Gastrocnemius medialis (tissue), 4 donors: ENCODE measurements around the gene GRIA3. TPM values are rescaled to one million over a fixed set of nuclear protein-coding genes. Genes with fewer than 3 reads are reported as not detected.

ENCODE experiments used
- ATAC-seq, 2 donors: fragments of 150-250 bp; one replicate each; pipeline ENCODE4 v1.9.1; 2016
- DNase-seq, 2 donors: peaks; one replicate each; pipeline ENCODE4 v3.0.0-alpha.2; 2019
- H3K27ac ChIP-seq, 4 donors: fragments of 200-600 bp; sonication (generic); 1 replicate in 1 of 4; 2 replicates in 3 of 4; pipeline ENCODE4 v1.5.1; 2016 to 2018; ENCODE audit warnings: mild to moderate bottlenecking in 2 of 4, moderate library complexity in 1 of 4
- H3K27me3 ChIP-seq, 3 donors: fragments of 200-600 bp; sonication (generic) in 2 of 3; 1 replicate in 1 of 3; 2 replicates in 2 of 3; pipeline versions ENCODE4 v1.5.1 to v1.6.0; 2016 to 2019; ENCODE audit warnings: mild to moderate bottlenecking in 1 of 3, moderate library complexity in 1 of 3
- H3K36me3 ChIP-seq, 2 donors: fragments of 200-600 bp; sonication (generic) in 1 of 2; one replicate each; pipeline ENCODE4 v1.5.1; 2017 to 2018
- H3K4me1 ChIP-seq, 2 donors: fragments of 200-600 bp; sonication (generic) in 1 of 2; one replicate each; pipeline ENCODE4 v1.5.1; 2016 to 2017; ENCODE audit warnings: mild to moderate bottlenecking in 2 of 2
- H3K4me3 ChIP-seq, 4 donors: fragments of 200-600 bp; sonication (generic) in 3 of 4; 1 replicate in 1 of 4; 2 replicates in 3 of 4; pipeline ENCODE4 v1.5.1; 2016 to 2019; ENCODE audit warnings: mild to moderate bottlenecking in 2 of 4
- H3K9me3 ChIP-seq, 3 donors: fragments of 200-600 bp; sonication (generic) in 2 of 3; 1 replicate in 1 of 3; 2 replicates in 2 of 3; pipeline ENCODE4 v1.5.1; 2016 to 2019
- POLR2A ChIP-seq, 2 donors: fragments of 450-650 bp; IDR thresholded peaks; one replicate each; pipeline ENCODE4 v1.6.1; 2017; ENCODE audit warnings: antibody characterized with exemption in 2 of 2, mild to moderate bottlenecking in 2 of 2, moderate library complexity in 2 of 2
- in situ Hi-C, 4 donors: fragments of 200-750 bp; cut with MboI; loops; one replicate each; pipeline versions ENCODE4 v1.15.0 to v1.8.0; 2017; ENCODE audit warnings: low sequenced_read_pairs in 4 of 4
- intact Hi-C: fragments of 100-400 bp; cut with DNase I; formaldehyde crosslinking; loops from one replicate; pipeline ENCODE4 v1.15.1; 2023; ENCODE audit warnings: low total_unique reads
- total RNA-seq, 4 donors: library from RNA; depleted of rRNA; stranded (reverse); fragments of >200 nt; gene quantifications; one replicate each; pipeline versions ENCODE4 v1.1.0 to v1.2.3, GENCODE V29; 2016
- TF ChIP-seq, protein P1 (sequence below), 5 experiments: fragments of 450-650 bp in 3 of 5; fragments of 200-600 bp in 2 of 5; sonication (generic) in 2 of 5; IDR thresholded peaks in 4 of 5; conservative IDR thresholded peaks in 1 of 5; 1 replicate in 4 of 5; 2 replicates in 1 of 5; pipeline ENCODE4 v1.5.1; 2016 to 2019; ENCODE audit warnings: antibody characterized with exemption in 5 of 5, mild to moderate bottlenecking in 3 of 5, moderate library complexity in 3 of 5

Gene GRIA3
- total RNA-seq, 4 donors from 2014 or later: 0.05 to 0.24 (median 0.09) TPM; not detected in 1

DNA sequence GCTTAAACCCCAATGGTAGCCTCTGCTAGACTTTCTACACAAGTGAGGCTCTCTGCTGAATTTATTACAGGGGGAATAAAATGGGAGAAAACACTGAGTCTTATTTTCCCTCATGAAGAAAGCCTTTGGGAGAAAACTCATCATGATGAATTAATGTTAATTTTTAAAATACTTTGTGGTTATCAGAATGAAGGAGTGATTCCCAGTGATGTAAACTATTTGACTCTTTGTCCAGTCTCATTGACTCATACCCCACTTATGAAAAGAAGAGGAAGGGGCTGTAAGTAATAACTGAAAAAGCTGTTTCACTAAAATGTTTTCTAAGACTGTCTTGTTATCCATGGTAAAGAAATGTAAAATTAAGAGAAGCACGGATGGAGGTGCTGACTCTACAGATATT, 208.8 kb downstream of the GRIA3 start:
- no peaks in the 10 kb centered on the region for H3K27me3 ChIP-seq
- intact Hi-C loops: no loop called here
- H3K4me3 ChIP-seq: no peak overlapping the region
- ATAC-seq (no peak), DNase-seq (no peak)
- H3K27ac ChIP-seq: no peak overlapping the region
- no peaks in the 10 kb centered on the region for H3K9me3 ChIP-seq
- TF ChIP-seq POLR2A (IDR thresholded peaks at IDR 0.05): no peak
- TF ChIP-seq, protein P1, sequence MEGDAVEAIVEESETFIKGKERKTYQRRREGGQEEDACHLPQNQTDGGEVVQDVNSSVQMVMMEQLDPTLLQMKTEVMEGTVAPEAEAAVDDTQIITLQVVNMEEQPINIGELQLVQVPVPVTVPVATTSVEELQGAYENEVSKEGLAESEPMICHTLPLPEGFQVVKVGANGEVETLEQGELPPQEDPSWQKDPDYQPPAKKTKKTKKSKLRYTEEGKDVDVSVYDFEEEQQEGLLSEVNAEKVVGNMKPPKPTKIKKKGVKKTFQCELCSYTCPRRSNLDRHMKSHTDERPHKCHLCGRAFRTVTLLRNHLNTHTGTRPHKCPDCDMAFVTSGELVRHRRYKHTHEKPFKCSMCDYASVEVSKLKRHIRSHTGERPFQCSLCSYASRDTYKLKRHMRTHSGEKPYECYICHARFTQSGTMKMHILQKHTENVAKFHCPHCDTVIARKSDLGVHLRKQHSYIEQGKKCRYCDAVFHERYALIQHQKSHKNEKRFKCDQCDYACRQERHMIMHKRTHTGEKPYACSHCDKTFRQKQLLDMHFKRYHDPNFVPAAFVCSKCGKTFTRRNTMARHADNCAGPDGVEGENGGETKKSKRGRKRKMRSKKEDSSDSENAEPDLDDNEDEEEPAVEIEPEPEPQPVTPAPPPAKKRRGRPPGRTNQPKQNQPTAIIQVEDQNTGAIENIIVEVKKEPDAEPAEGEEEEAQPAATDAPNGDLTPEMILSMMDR (IDR thresholded peaks at IDR 0.05 in 4 of 5, conservative IDR thresholded peaks at IDR 0.05 in 1 of 5): no peak
- in situ Hi-C loops: no loop called here
- H3K4me1 ChIP-seq: no peaks in the 10 kb centered on the region
- no peaks in the 10 kb centered on the region for H3K36me3 ChIP-seq

- no peaks in the 10 kb centered on the region for H3K4me1 ChIP-seq
- TF ChIP-seq POLR2A (IDR thresholded peaks at IDR 0.05): no peak
- TF ChIP-seq, protein P1 (IDR thresholded peaks at IDR 0.05 in 4 of 5, conservative IDR thresholded peaks at IDR 0.05 in 1 of 5): no peak
These were observed 215.6 kb downstream of the GRIA3 start for GRCh38 chrX:123399709-123400108.

GRCh38 chrX:123405231-123405630, 221.2 kb downstream of the GRIA3 start:
- Histone ChIP-seq H3K27me3 (no peaks in the 10 kb centered on the region), H3K4me3 (no peak overlapping the region), H3K9me3 (no peaks in the 10 kb centered on the region), H3K27ac (no peak overlapping the region), H3K4me1 (no peaks in the 10 kb centered on the region), H3K36me3 (no peaks in the 10 kb centered on the region)
- no peak for TF ChIP-seq POLR2A (IDR thresholded peaks at IDR 0.05)
- DNase-seq (no peak), ATAC-seq (no peak)
- in situ Hi-C loops: no loop called here
- intact Hi-C loops: no loop called here

More at GRCh38 chrX:123399709-123400108, 215.6 kb downstream of the GRIA3 start:
- Histone ChIP-seq H3K4me3 (no peak overlapping the region), H3K27ac (no peak overlapping the region), H3K36me3 (no peaks in the 10 kb centered on the region), H3K27me3 (no peaks in the 10 kb centered on the region), H3K9me3 (no peaks in the 10 kb centered on the region)
- no peak for ATAC-seq
- no peak for DNase-seq
- intact Hi-C loops: no loop called here
- in situ Hi-C loops: no loop called here

- H3K4me3 ChIP-seq: no peak overlapping the region
- DNase-seq (no peak), ATAC-seq (peak; percentile 80 to 86)
- H3K27me3 ChIP-seq: no peaks in the 10 kb centered on the region
- H3K9me3 ChIP-seq: no peaks in the 10 kb centered on the region
- peak overlapping the region in 2 of 4 donors; percentile 37 to 43 for H3K27ac ChIP-seq
- no peaks in the 10 kb centered on the region for H3K4me1 ChIP-seq
- no peaks in the 10 kb centered on the region for H3K36me3 ChIP-seq
- in situ Hi-C loops: no loop called here
- TF ChIP-seq POLR2A (IDR thresholded peaks at IDR 0.05): no peak
- TF ChIP-seq, protein P1 (IDR thresholded peaks at IDR 0.05 in 4 of 5, conservative IDR thresholded peaks at IDR 0.05 in 1 of 5): no peak
- intact Hi-C loops: no loop called here
These were observed 225.0 kb downstream of the GRIA3 start for GRCh38 chrX:123408821-123409737.

DNA sequence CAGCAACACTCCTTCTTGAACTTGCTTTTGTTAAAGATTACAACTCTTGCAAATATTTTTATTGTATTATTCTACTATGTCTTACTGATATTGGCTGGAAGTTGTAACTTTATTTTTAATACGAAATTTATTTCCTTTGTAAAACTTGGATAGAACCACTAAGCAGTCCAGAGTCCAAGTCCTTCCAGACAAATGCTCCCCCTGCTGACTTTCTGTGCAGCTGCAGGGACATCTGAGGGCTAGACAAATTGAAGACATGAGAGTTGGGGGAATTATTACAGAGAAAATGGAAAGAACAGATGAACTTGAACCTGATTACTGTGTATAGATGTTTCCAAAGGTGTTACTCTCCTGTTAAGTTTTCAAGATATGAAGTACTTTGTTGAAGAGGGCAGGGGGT, 238.8 kb downstream of the GRIA3 start:
- peak in 1 of 2 donors; percentile 58 for ATAC-seq
- intact Hi-C loops: no loop called here

More for the DNA sequence above, 238.8 kb downstream of the GRIA3 start:
- Histone ChIP-seq H3K27me3 (no peaks in the 10 kb centered on the region), H3K4me3 (no peak overlapping the region), H3K4me1 (no peaks in the 10 kb centered on the region), H3K9me3 (no peaks in the 10 kb centered on the region), H3K27ac (no peak overlapping the region), H3K36me3 (no peaks in the 10 kb centered on the region)
- in situ Hi-C loops: no loop called here
- no peak for TF ChIP-seq POLR2A (IDR thresholded peaks at IDR 0.05)
- TF ChIP-seq, protein P1 (IDR thresholded peaks at IDR 0.05 in 4 of 5, conservative IDR thresholded peaks at IDR 0.05 in 1 of 5): peak in 2 of 5 experiments; percentile 30 to 37
- no peak for DNase-seq
